ENCODE measurements around the gene SUPT3H. TPM values are rescaled to one million over a fixed set of nuclear protein-coding genes. Genes with fewer than 3 reads are reported as not detected.
"Not testable (repeated sequence)": the region's sequence is repeated elsewhere in the genome, so short reads cannot be mapped to it uniquely, and the experiment has no call there.

SUPT3H gene
- total RNA-seq, 1 donor from 2014 or later = 12.4 TPM

DNA sequence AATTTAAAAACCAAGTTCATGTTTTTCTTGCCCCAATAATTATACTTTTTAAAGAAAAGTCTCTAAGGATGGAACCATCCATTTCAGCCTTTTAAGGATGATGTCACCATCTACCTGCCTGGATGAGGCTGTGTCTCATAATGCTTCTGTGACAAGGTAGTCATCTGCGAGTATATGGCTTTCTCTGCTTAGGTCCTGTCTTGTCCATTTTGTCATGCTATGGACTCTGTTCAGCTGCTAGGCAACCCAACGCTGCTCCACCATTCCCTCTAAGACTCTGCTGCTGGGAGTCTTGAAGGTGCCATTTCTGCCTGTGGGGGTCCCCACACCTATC, 509.4 kb downstream of the SUPT3H start:
- peaks cover 17% of the 10 kb centered on the region for H3K4me1 Mint-ChIP-seq
- no peak overlapping the region for H3K4me3 Mint-ChIP-seq
- no peak overlapping the region for H3K27ac Mint-ChIP-seq
- H3K27me3 Mint-ChIP-seq = no peaks in the 10 kb centered on the region
- intact Hi-C loops (cut with micrococcal nuclease) = no loop called here
- peaks cover 32% of the 10 kb centered on the region for H3K36me3 Mint-ChIP-seq (ENCODE audit: low read depth)
- H3K9me3 Mint-ChIP-seq = peaks cover 14% of the 10 kb centered on the region
- no peak for DNase-seq

DNA sequence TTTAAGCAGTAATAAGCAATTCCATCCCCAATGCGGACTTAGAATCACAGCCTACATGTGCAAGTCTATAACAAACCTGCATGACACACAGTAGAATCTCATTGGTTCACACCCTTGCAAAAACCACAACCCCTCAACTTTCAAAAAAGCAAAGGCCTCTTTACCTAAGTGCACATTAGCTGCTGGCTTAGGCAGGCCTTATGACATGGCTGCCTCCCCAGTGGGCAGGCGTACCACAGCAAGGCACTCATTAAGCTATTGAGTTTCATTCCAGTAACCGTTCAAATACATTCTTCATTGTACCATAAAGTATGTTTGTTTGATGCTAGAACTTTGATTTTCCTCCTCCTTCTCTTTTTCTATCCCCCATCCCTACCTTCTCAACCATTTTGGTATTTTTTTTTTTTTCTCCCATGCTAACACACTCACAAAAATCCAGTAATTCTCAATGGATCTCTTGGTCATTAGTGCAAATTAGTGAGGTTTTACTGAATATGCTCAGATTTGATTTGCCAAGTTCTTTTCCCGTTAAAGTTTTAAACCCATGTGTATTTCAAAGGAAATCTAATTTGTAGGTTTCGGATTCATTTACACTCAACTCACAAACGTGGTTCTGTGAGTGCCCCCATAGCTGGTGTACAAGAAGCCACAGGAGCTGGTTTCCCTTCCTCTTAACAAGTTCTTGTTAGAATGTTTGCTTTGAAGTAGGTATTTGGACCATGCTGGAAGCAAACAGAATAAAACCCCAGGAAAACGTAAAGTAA, 510.0 kb downstream of the SUPT3H start:
- DNase-seq = no peak
- intact Hi-C loops (cut with micrococcal nuclease) = no loop called here
- peaks cover 36% of the 10 kb centered on the region for H3K36me3 Mint-ChIP-seq (ENCODE audit: low read depth)
- H3K9me3 Mint-ChIP-seq = peaks cover 17% of the 10 kb centered on the region
- H3K4me3 Mint-ChIP-seq = no peak overlapping the region
- H3K27ac Mint-ChIP-seq = no peak overlapping the region
- peaks cover 17% of the 10 kb centered on the region for H3K4me1 Mint-ChIP-seq
- no peaks in the 10 kb centered on the region for H3K27me3 Mint-ChIP-seq

DNA sequence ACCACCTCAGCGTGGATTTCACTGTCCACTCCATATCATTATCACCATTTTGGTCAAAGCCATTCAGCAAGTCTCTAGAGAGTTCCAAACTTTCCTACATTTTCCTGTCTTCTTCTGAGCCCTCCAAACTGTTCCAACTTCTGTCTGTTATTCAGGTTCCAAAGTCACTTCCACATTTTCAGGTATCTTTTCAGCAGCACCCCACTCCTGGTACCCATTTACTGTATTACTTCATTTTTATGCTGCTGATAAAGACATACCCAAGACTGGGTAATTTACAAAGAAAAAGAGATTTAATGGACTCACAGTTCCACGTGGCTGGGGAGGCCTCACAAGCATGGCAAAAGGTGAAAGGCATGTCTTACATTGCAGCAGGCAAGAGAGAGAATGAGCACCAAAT, 512.5 kb downstream of the SUPT3H start:
- peaks cover 17% of the 10 kb centered on the region for H3K9me3 Mint-ChIP-seq
- intact Hi-C loops (cut with micrococcal nuclease); H3K27ac Mint-ChIP-seq; H3K4me3 Mint-ChIP-seq; DNase-seq; H3K27me3 Mint-ChIP-seq: not testable (repeated sequence)
- peaks cover 41% of the 10 kb centered on the region for H3K36me3 Mint-ChIP-seq (ENCODE audit: low read depth)
- peaks cover 17% of the 10 kb centered on the region for H3K4me1 Mint-ChIP-seq

DNA sequence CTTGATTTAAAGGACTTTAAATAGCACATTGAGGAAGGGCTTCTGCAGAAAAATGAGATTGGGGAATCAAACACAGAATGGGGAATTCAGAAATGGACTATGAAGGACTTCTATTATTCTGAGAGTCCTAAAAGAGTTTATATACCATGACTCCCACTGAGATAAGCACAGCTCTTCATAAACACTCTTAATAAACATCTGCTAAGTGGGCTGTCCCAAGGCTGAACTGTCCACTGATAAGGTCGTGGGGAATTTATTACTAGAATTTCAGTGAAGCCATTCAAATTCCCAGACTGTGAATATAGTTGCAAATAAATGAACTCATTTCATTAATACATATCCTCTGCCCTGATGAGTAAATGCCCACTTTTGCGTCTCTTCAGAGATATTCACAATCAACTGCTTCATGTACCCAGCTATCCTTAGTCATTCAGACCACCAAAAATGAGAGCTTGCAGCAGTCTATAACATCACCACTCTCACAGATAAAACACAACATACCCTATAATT, 517.8 kb downstream of the SUPT3H start:
- no peak for DNase-seq
- Mint-ChIP-seq H3K9me3 (peaks cover 15% of the 10 kb centered on the region), H3K27ac (no peak overlapping the region), H3K4me1 (peaks cover 6% of the 10 kb centered on the region), H3K36me3 (ENCODE audit: low read depth) (peaks cover 30% of the 10 kb centered on the region), H3K4me3 (no peak overlapping the region), H3K27me3 (no peaks in the 10 kb centered on the region)
- intact Hi-C loops (cut with micrococcal nuclease) = no loop called here

DNA sequence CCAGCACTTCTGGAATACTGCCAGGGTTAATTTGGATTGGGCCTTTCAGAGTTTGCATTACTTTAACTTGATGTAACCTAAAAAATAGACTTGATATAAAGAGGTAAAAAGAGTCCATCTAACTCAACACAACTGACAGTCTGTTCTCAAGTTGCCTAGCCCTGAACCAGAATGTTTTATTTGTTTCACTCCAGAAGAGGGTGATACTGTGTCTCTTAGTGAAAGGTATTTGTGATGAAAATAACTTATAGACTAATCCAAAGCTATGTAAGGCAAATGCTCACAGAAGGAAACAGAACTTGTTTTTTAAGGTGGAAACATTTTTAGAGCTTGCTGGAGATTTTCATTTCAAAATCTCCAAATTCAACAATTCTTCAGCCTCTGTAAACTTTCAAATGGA, 518.7 kb downstream of the SUPT3H start:
- no peak overlapping the region for H3K4me3 Mint-ChIP-seq

DNA sequence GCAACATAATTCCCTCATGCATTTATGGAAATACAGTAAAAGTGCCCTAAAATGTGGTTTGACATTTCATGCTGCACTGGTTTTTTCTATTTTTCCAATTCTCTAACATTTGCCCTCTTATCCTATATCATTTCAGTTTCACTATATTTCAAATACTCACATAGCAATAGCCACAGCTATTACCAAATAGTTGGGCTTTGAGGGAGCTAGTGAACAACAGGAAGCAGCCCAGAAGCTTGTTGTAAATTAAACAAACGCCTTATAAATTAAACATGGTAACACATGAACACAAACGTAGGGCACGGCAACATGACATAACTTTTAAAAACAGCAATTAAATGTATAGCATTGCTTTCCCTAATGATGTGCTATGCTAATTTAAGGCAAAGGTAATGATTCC, 521.3 kb downstream of the SUPT3H start:
- no peak overlapping the region for H3K27ac Mint-ChIP-seq
- peaks cover 7% of the 10 kb centered on the region for H3K9me3 Mint-ChIP-seq
- peaks cover 6% of the 10 kb centered on the region for H3K4me1 Mint-ChIP-seq
- no peak for DNase-seq
- no peak overlapping the region for H3K4me3 Mint-ChIP-seq
- intact Hi-C loops (cut with micrococcal nuclease) = no loop called here
- peaks cover 11% of the 10 kb centered on the region for H3K36me3 Mint-ChIP-seq (ENCODE audit: low read depth)
- H3K27me3 Mint-ChIP-seq = no peaks in the 10 kb centered on the region

More for the DNA sequence above, 518.7 kb downstream of the SUPT3H start:
- DNase-seq = no peak
- H3K27ac Mint-ChIP-seq = no peak overlapping the region
- intact Hi-C loops (cut with micrococcal nuclease) = no loop called here
- H3K27me3 Mint-ChIP-seq = no peaks in the 10 kb centered on the region
- peaks cover 6% of the 10 kb centered on the region for H3K4me1 Mint-ChIP-seq
- H3K9me3 Mint-ChIP-seq = peaks cover 13% of the 10 kb centered on the region
- peaks cover 25% of the 10 kb centered on the region for H3K36me3 Mint-ChIP-seq (ENCODE audit: low read depth)

DNA sequence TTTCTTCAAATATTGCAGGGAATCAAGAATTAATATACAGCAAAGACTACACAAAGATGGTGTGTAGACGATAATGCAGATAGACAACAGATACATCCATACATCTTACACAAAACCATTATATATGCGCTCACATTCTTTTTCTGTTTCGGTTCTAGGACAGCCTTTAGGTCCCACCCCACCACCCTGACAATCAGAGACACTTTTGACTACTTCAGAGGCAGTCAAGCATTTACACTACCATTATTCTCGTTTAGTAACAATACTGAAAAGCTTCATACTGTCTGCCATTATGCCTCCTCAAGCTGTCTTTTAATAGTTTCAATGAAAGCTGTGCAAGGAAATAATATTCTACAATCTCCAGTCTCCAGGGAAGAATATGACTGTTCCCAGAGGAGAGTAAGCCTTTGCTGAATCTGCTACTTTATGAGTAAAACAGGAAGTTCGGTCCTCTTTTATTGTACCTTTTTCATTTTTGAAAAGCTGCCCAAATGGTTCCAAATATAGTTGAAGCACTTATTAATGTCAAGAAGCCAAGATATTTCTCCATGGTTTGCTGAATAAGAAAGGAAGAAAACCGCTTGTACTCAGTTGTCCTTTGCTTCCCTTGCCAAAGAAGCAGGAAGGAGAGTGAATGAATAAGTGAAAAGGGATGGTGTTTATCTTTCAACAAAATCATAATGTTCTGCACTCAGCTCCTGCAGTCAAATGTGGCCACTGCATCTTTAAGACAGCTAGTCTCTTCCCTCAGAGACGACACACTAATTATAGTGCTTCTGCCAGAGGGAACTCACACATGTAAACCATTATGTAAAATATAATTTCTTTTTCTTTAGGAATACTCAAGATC, 521.9 kb downstream of the SUPT3H start:
- Mint-ChIP-seq H3K36me3 (ENCODE audit: low read depth) (peaks cover 11% of the 10 kb centered on the region), H3K4me3 (no peak overlapping the region), H3K4me1 (peaks cover 6% of the 10 kb centered on the region), H3K27ac (no peak overlapping the region), H3K27me3 (no peaks in the 10 kb centered on the region), H3K9me3 (peaks cover 7% of the 10 kb centered on the region)
- intact Hi-C loops (cut with micrococcal nuclease) = no loop called here
- DNase-seq = no peak

DNA sequence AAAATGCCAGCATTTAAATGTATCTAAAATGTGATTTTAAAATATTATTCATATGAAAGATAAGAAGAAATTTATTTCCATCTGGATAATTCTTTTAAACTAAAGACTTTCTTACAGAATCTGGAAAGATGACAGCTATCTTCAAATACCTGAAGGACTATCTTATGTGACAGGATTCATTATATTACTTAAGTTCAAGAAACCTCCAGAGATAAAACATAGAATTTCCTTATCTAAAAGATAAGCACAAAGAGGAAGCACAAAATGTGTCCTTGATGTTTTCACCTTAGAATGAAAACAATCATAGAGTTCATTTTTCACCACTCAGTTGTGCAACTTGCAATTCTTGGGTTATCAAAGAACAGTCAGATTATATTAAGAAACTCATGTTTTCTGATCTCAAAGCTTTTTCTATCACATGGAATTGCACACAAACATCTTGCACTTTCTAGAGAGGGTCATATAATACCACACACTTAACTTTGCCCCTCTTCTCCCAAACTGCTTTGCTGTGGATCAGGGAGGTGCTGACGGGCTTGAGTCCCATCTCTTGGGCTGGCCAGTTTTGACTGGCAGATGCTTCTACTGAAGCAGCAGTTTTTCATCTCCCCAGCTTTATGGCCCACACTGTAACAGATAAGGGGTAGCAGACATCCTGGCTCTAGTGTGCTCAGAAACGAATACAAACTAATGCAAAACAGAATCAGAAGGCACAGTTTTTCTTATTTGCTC, 522.9 kb downstream of the SUPT3H start:
- intact Hi-C loops (cut with micrococcal nuclease) = no loop called here
- peaks cover 11% of the 10 kb centered on the region for H3K36me3 Mint-ChIP-seq (ENCODE audit: low read depth)
- DNase-seq = no peak
- H3K27me3 Mint-ChIP-seq = no peaks in the 10 kb centered on the region
- no peak overlapping the region for H3K27ac Mint-ChIP-seq
- no peak overlapping the region for H3K4me3 Mint-ChIP-seq
- H3K9me3 Mint-ChIP-seq = peaks cover 7% of the 10 kb centered on the region
- H3K4me1 Mint-ChIP-seq = peaks cover 6% of the 10 kb centered on the region

DNA sequence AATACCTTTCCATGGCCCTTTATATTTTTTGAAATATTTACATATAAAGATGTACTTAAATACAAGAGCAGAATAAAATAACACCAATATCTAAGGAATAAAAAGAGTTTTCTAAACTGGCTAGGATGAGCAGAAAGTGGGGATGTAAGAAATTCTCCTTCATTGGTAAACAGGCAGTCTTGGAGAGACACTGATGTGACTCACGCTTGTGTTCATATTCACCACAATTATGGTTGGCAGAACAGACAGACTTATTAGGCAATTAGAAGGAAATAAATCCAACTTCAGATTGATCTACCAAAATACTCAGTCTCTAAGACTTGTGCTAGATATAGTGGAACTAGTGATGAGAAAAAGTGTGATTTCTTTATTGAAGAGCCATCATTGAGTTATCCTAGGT, 526.6 kb downstream of the SUPT3H start:
- H3K4me1 Mint-ChIP-seq = peaks cover 4% of the 10 kb centered on the region
- H3K27me3 Mint-ChIP-seq = no peaks in the 10 kb centered on the region
- peaks cover 5% of the 10 kb centered on the region for H3K36me3 Mint-ChIP-seq (ENCODE audit: low read depth)
- no peak for DNase-seq
- H3K4me3 Mint-ChIP-seq = no peak overlapping the region
- H3K9me3 Mint-ChIP-seq = no peaks in the 10 kb centered on the region
- H3K27ac Mint-ChIP-seq = no peak overlapping the region
- intact Hi-C loops (cut with micrococcal nuclease) = no loop called here

DNA sequence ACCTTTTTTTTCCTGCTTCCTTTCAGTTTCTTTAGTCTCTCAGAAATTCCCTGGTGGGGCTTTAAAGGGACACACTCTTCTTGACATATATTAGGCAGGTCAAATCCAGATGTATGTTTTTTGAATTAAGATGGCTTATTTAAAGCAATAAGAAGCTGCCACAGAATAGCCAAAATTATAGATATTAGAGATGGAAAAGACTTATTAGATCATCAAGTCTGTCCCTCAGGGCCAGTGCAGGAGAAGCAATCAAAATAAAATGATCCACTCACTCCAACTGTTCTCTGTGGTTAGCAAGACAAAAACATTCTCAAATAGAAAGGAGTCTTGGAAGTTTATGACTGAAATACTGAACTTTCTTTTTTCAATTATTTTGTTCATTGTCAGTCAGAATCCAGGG, 527.4 kb downstream of the SUPT3H start:
- Mint-ChIP-seq H3K4me3 (no peak overlapping the region), H3K27ac (no peak overlapping the region), H3K27me3 (no peaks in the 10 kb centered on the region), H3K9me3 (no peaks in the 10 kb centered on the region), H3K4me1 (peaks cover 4% of the 10 kb centered on the region), H3K36me3 (ENCODE audit: low read depth) (peaks cover 5% of the 10 kb centered on the region)
- DNase-seq = no peak
- intact Hi-C loops (cut with micrococcal nuclease) = no loop called here

DNA sequence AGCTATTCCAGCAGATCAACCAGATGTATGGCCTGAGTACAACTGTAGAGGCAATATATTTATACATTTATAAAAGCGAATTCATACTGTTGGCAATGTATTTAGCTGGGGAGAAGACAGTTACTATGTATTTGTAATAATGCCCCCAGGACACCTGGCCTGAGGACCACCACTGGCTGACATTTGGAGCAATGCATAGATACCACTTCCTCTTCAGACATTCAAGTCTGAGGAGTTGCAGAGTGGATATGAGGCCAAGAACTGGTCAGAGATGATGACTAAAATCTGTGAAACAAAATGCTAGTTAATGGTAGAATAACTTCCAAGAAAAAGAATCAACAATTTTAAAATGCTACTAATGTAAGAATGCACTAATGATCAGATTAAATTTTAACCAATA, 527.9 kb downstream of the SUPT3H start:
- DNase-seq = no peak
- Mint-ChIP-seq H3K36me3 (ENCODE audit: low read depth) (peaks cover 2% of the 10 kb centered on the region), H3K4me3 (no peak overlapping the region), H3K27ac (no peak overlapping the region), H3K4me1 (no peaks in the 10 kb centered on the region), H3K9me3 (no peaks in the 10 kb centered on the region), H3K27me3 (no peaks in the 10 kb centered on the region)
- intact Hi-C loops (cut with micrococcal nuclease) = no loop called here

DNA sequence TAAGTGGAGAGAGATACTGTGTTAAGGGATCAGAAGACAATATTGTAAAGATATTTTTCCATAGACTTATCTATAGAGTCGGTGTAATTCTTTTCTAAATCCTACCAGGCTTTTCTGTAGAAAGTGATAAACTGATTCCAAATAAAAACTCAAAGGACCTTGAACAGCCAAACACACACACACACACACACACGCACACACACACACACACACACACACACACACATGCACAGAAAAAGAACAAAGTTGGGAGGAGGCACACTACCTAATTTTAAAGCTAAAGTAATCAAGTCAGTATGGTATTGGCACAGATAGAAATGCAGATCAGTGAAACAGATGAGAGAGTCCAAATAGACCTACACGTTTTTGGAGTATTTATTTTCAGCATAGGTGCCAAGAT, 534.0 kb downstream of the SUPT3H start:
- Mint-ChIP-seq H3K27me3 (no peaks in the 10 kb centered on the region), H3K9me3 (peaks cover 5% of the 10 kb centered on the region), H3K27ac (no peak overlapping the region), H3K4me1 (no peaks in the 10 kb centered on the region), H3K4me3 (no peak overlapping the region), H3K36me3 (ENCODE audit: low read depth) (peaks cover 3% of the 10 kb centered on the region)
- intact Hi-C loops (cut with micrococcal nuclease) = no loop called here
- no peak for DNase-seq

DNA sequence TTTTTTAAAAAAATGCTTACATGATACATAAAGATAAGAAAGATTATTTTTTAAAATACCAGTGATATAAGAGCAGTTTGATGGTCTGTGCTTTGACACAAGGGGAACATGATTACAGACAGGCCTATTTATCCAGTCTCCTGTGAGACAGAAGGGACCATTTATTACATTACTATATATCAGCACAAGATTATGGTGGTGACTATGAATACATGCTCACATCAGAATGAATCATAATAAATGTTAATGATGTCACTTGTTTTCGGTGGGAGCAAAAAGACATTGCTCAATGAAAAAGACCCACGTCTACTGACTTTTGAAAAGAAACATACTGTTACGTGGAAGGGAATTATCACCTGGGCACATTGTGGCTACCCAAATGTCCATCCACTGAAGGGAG, 535.1 kb downstream of the SUPT3H start:
- Mint-ChIP-seq H3K4me1 (no peaks in the 10 kb centered on the region), H3K36me3 (ENCODE audit: low read depth) (peaks cover 7% of the 10 kb centered on the region), H3K27ac (no peak overlapping the region), H3K27me3 (no peaks in the 10 kb centered on the region), H3K4me3 (no peak overlapping the region), H3K9me3 (peaks cover 5% of the 10 kb centered on the region)
- intact Hi-C loops (cut with micrococcal nuclease) = no loop called here
- no peak for DNase-seq

DNA sequence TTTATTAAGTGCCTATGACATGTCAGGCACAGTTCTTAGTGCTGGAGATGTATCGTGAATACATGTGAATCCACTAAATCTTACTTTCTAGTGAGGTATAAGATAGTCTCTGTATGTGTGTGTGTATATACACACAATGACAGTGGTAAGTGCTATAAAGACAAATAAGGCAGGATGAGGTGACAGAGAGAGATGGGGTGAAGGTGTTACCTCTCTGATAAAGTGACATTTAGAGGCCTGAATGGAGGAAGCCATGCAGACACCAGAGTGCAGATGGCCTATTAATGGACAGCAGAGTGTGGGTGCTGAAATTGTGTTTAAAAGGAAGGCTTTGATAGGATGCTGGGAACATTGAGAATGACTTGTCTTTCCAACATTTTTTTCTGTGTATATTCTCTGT, 535.9 kb downstream of the SUPT3H start:
- DNase-seq = no peak
- Mint-ChIP-seq H3K4me1 (no peaks in the 10 kb centered on the region), H3K36me3 (ENCODE audit: low read depth) (peaks cover 7% of the 10 kb centered on the region), H3K27ac (no peak overlapping the region), H3K4me3 (no peak overlapping the region), H3K9me3 (peaks cover 5% of the 10 kb centered on the region), H3K27me3 (no peaks in the 10 kb centered on the region)
- intact Hi-C loops (cut with micrococcal nuclease) = no loop called here

Data from activated CD4-positive, alpha-beta T cell treated with anti-CD3 and anti-CD28 coated beads, Interleukin-2, amount 10 ng/mL, durations not matched to agents 24 days and 14 days (primary cell).